NT2/D1 (cell line): Measurements from ENCODE around the gene DAAM1.
A peak's percentile ranks its signal among the peaks of the same experiment; 100 is the strongest.

ENCODE experiments used
- DNase-seq: peaks from one replicate; pipeline ENCODE4 v3.0.0-alpha.2; 2011; ENCODE audit warnings: low read depth, low spot score
- H3K27me3 ChIP-seq: 2 replicates; pipeline ENCODE4 v1.6.0; 2011; ENCODE audit warnings: mild to moderate bottlenecking; ENCODE audit not compliant: insufficient read length, insufficient read depth
- H3K36me3 ChIP-seq: 2 replicates; pipeline ENCODE4 v1.6.1; 2011; ENCODE audit warnings: mild to moderate bottlenecking, low read length, mixed read lengths; ENCODE audit not compliant: insufficient read depth, insufficient read length
- H3K4me1 ChIP-seq: 2 replicates; pipeline ENCODE4 v1.5.1; 2011; ENCODE audit not compliant: insufficient read depth, insufficient read length
- H3K4me3 ChIP-seq: 2 replicates; pipeline ENCODE4 v1.5.1; 2011; ENCODE audit warnings: low read depth; ENCODE audit not compliant: insufficient read length
- H3K9ac ChIP-seq: 2 replicates; pipeline ENCODE4 v1.6.0; 2011; ENCODE audit warnings: low read depth; ENCODE audit not compliant: insufficient read length
- H3K9me3 ChIP-seq: 2 replicates; pipeline ENCODE4 v1.5.1; 2011; ENCODE audit warnings: mild to moderate bottlenecking, low read length; ENCODE audit not compliant: insufficient read depth
- SUZ12 ChIP-seq: IDR thresholded peaks from 2 replicates; pipeline ENCODE4 v1.6.1; 2011; ENCODE audit not compliant: insufficient read length, insufficient read depth; ENCODE audit errors: extremely low read depth
- YY1 ChIP-seq: IDR thresholded peaks from 2 replicates; pipeline ENCODE4 v1.6.1; 2011; ENCODE audit not compliant: insufficient read length, insufficient read depth
- ZNF274 ChIP-seq: IDR thresholded peaks from 2 replicates; pipeline ENCODE4 v1.6.1; 2011; ENCODE audit warnings: mild to moderate bottlenecking, low read depth, low read length

DAAM1 gene

GRCh38 chr14:59188461-59189090 lies at the start of gene DAAM1:
DAAM1 (plus strand) TSS chr14:59188667; CDS start chr14:59263478, 74,811 bp downstream.
- Histone ChIP-seq H3K27me3 (peaks cover 36% of the 10 kb centered on the region), H3K9me3 (no peaks in the 10 kb centered on the region), H3K9ac (peak within 1 kb of the TSS; percentile 86), H3K36me3 (no peaks in the 10 kb centered on the region), H3K4me3 (peak within 1 kb of the TSS; percentile 78), H3K4me1 (peaks cover 3% of the 10 kb centered on the region)
- peak; percentile 89 for DNase-seq
- no peak for TF ChIP-seq SUZ12
- TF ChIP-seq YY1, result no peak
- no peak for TF ChIP-seq ZNF274

- Histone ChIP-seq H3K4me3 (no peak overlapping the region), H3K36me3 (no peaks in the 10 kb centered on the region), H3K27me3 (no peaks in the 10 kb centered on the region), H3K4me1 (no peaks in the 10 kb centered on the region), H3K9ac (no peak overlapping the region), H3K9me3 (no peaks in the 10 kb centered on the region)
- TF ChIP-seq YY1 (no peak), ZNF274 (no peak), SUZ12 (no peak)
- DNase-seq, result no peak
Measured at GRCh38 chr14:59139324-59139723, 49.1 kb upstream of the DAAM1 start.

- H3K9me3 ChIP-seq, result no peaks in the 10 kb centered on the region
- H3K36me3 ChIP-seq, result no peaks in the 10 kb centered on the region
- H3K4me3 ChIP-seq, result no peak overlapping the region
- H3K4me1 ChIP-seq, result no peaks in the 10 kb centered on the region
- no peaks in the 10 kb centered on the region for H3K27me3 ChIP-seq
- no peak for DNase-seq
- no peak for TF ChIP-seq YY1
- TF ChIP-seq ZNF274, result no peak
- no peak for TF ChIP-seq SUZ12
- no peak overlapping the region for H3K9ac ChIP-seq
Measured at GRCh38 chr14:59140106-59140843, 48.2 kb upstream of the DAAM1 start.

GRCh38 chr14:59146484-59146883 lies 42.0 kb upstream of the DAAM1 start:
- Histone ChIP-seq H3K4me1 (no peaks in the 10 kb centered on the region), H3K36me3 (no peaks in the 10 kb centered on the region)
- TF ChIP-seq ZNF274, result no peak
- TF ChIP-seq YY1, result no peak
- TF ChIP-seq SUZ12, result no peak

GRCh38 chr14:59147007-59147406 lies 41.5 kb upstream of the DAAM1 start:
- H3K27me3 ChIP-seq, result no peaks in the 10 kb centered on the region
- TF ChIP-seq SUZ12 (no peak), ZNF274 (no peak), YY1 (no peak)
- no peaks in the 10 kb centered on the region for H3K36me3 ChIP-seq
- no peaks in the 10 kb centered on the region for H3K4me1 ChIP-seq
- H3K4me3 ChIP-seq, result no peak overlapping the region
- no peaks in the 10 kb centered on the region for H3K9me3 ChIP-seq
- DNase-seq, result no peak
- H3K9ac ChIP-seq, result no peak overlapping the region

More at GRCh38 chr14:59146484-59146883, 42.0 kb upstream of the DAAM1 start:
- Histone ChIP-seq H3K9ac (no peak overlapping the region), H3K4me3 (no peak overlapping the region), H3K27me3 (no peaks in the 10 kb centered on the region), H3K9me3 (no peaks in the 10 kb centered on the region)
- DNase-seq, result no peak

GRCh38 chr14:59148334-59148900 lies 40.0 kb upstream of the DAAM1 start:
- Histone ChIP-seq H3K9ac (no peak overlapping the region), H3K4me1 (no peaks in the 10 kb centered on the region), H3K4me3 (no peak overlapping the region), H3K27me3 (no peaks in the 10 kb centered on the region), H3K36me3 (no peaks in the 10 kb centered on the region), H3K9me3 (no peaks in the 10 kb centered on the region)
- TF ChIP-seq ZNF274 (no peak), YY1 (no peak), SUZ12 (no peak)
- DNase-seq, result no peak

GRCh38 chr14:59150990-59151389 lies 37.5 kb upstream of the DAAM1 start:
- no peak for DNase-seq
- TF ChIP-seq SUZ12 (no peak), ZNF274 (no peak), YY1 (no peak)

More at GRCh38 chr14:59150990-59151389, 37.5 kb upstream of the DAAM1 start:
- H3K9ac ChIP-seq, result no peak overlapping the region
- H3K4me1 ChIP-seq, result no peaks in the 10 kb centered on the region
- H3K9me3 ChIP-seq, result no peaks in the 10 kb centered on the region
- H3K27me3 ChIP-seq, result no peaks in the 10 kb centered on the region
- no peaks in the 10 kb centered on the region for H3K36me3 ChIP-seq
- no peak overlapping the region for H3K4me3 ChIP-seq
